Activated naive CD8-positive, alpha-beta T cell treated with anti-CD3 and anti-CD28 coated beads, Interleukin-2, amount 10 ng/mL, durations not matched to agents 7 days and 5 days (primary cell): ENCODE data around the gene CDKN2D. TPM values are rescaled to one million over a fixed set of nuclear protein-coding genes. Genes with fewer than 3 reads are reported as not detected.
"Not testable (repeated sequence)": the region's sequence is repeated elsewhere in the genome, so short reads cannot be mapped to it uniquely, and the experiment has no call there.

Experiments used
- ATAC-seq: fragments of 150-1000 bp; cut with Tn5 transposase; one replicate; pipeline ENCODE4 v1.10.0; 2021; ENCODE audit warnings: low read depth, moderate library complexity
- POLR2A ChIA-PET: fragments of 350-600 bp; sonication (Branson Sonifier 250); formaldehyde crosslinking; loops from one replicate; lab custom pipeline; 2021; ENCODE audit warnings: antibody characterized with exemption; lab: Charles Lee
- DNase-seq: peaks from one replicate; pipeline ENCODE4 v3.0.0; 2021
- H3K27ac Mint-ChIP-seq: one replicate; pipeline ENCODE4 v1.8.0; 2022; ENCODE audit warnings: mild to moderate bottlenecking, mixed read lengths
- H3K27me3 Mint-ChIP-seq: one replicate; pipeline ENCODE4 v1.8.0; 2022; ENCODE audit warnings: mild to moderate bottlenecking, moderate library complexity, mixed read lengths
- H3K36me3 Mint-ChIP-seq: one replicate; pipeline ENCODE4 v1.8.0; 2021; ENCODE audit warnings: mild to moderate bottlenecking, mixed read lengths
- H3K4me1 Mint-ChIP-seq: one replicate; pipeline ENCODE4 v1.8.0; 2021; ENCODE audit warnings: mixed read lengths
- H3K4me3 Mint-ChIP-seq: one replicate; pipeline ENCODE4 v1.8.0; 2022; ENCODE audit warnings: mild to moderate bottlenecking, moderate library complexity, mixed read lengths
- H3K9me3 Mint-ChIP-seq: one replicate; pipeline ENCODE4 v1.8.0; 2021; ENCODE audit warnings: mixed read lengths
- total RNA-seq, 2 experiments: library from RNA; stranded (reverse); gene quantifications; one replicate each; pipeline ENCODE4 v1.2.3, GENCODE V29; 2021

The CDKN2D gene
- total RNA-seq, 2 experiments from 2014 or later, result 93.0 to 95.9 TPM

DNA sequence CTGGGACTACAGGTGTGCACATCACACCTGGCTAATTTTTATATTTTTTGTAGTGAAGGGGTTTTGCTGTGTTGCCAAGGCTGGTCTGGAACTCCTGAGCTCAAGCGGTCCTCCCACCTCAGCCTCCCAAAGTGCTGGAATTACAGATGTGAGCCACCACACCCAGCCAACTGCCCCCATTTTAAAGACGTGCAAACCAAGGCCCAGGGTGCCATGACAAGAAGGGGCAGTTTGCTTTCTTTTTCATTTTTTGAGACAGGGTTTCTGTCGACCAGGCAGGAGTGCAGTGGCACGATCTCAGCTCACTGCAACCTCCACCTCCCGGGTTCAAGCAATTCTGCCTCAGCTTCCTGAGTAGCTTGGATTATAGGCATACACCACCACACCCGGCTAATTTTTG is 5.0 kb upstream of the CDKN2D start:
- POLR2A ChIA-PET, DNase-seq, ATAC-seq, H3K27ac Mint-ChIP-seq, H3K4me3 Mint-ChIP-seq, H3K36me3 Mint-ChIP-seq, H3K27me3 Mint-ChIP-seq, H3K9me3 Mint-ChIP-seq: not testable (repeated sequence)
- H3K4me1 Mint-ChIP-seq, result peaks cover 24% of the 10 kb centered on the region

- H3K4me1 Mint-ChIP-seq, result peaks cover 33% of the 10 kb centered on the region
- POLR2A ChIA-PET, result interaction anchor here (0.6 to 7.9 kb wide), 17 partner anchors 10 to 455 kb away, joined by 3 to 224 read pairs (median 4); partner anchors contain the start of genes ATG4D, QTRT1 and S1PR5
- DNase-seq, result no peak
- H3K27me3 Mint-ChIP-seq, result no peaks in the 10 kb centered on the region
- ATAC-seq, result peak; percentile 13
- H3K9me3 Mint-ChIP-seq, result no peaks in the 10 kb centered on the region
- peak overlapping the region; percentile 99 for H3K4me3 Mint-ChIP-seq
- H3K36me3 Mint-ChIP-seq, result peaks cover 24% of the 10 kb centered on the region
- peak overlapping the region; percentile 98 for H3K27ac Mint-ChIP-seq
These were observed 535 bp downstream of the CDKN2D start for GRCh38 chr19:10568062-10568825.

DNA sequence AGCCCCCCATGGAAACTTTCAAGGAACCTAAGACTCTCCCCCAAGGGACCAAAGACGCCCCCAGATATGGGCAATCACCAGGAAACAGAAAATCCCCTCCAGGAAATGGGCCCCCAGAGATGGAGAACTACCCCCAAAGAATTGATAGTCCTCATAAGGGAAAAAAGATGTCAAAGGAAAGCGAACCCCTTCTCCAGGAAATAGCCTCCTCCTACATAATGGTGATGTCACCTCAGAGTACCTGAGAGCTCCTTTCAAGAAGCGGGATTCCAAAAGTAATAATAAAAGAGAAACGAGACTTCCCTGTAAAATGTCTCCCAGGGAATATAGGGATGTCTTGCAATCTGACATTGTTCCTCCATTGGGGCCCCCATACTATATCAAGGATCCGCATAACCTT is 1.1 kb downstream of the CDKN2D start:
- no peak for ATAC-seq
- Mint-ChIP-seq H3K4me3 (peak overlapping the region; percentile 99), H3K27me3 (no peaks in the 10 kb centered on the region), H3K36me3 (peaks cover 24% of the 10 kb centered on the region), H3K4me1 (peaks cover 34% of the 10 kb centered on the region), H3K27ac (peak overlapping the region; percentile 98), H3K9me3 (no peaks in the 10 kb centered on the region)
- no peak for DNase-seq
- POLR2A ChIA-PET, result interaction anchor here (0.6 to 7.9 kb wide), 18 partner anchors 9 to 454 kb away, joined by 3 to 224 read pairs (median 4); partner anchors contain the start of genes ATG4D, QTRT1 and S1PR5

DNA sequence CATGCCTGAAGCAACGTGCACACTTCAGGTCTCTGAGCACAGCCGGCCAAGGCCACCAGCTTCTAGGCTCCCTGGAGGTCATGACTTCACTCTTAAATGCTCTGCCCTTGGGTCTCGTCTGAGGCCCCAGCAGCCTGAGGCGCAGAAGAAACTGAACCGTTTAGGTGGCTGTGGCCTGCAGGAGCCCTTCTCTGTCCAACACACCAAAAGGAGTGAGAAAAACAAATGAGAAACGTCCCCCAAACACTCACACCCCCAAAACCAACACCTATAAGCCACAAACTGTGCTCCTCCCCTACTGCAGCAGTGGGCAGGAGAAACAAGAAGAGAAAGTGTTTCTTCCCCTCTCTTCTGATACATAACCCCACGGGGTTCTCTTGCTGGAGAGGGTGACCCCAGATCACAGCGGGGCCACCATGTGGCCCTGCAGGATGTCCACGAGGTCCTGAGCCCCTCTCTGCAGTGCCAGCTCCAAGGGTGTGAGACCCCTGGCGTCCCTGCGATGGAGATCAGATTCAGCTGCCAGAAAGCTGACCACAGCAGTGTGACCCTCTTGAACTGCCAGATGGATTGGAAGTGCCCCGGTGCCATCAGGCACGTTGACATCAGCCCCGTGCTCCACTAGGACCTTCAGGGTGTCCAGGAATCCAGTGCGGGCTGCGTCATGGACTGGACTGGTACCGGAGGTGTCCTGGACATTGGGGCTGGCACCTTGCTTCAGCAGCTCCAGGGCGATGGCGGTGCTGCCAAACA is 1.9 kb downstream of the CDKN2D start:
- peak overlapping the region; percentile 99 for H3K4me3 Mint-ChIP-seq
- DNase-seq (peak; percentile 76), ATAC-seq (peak; percentile 15)
- peaks cover 24% of the 10 kb centered on the region for H3K36me3 Mint-ChIP-seq
- H3K9me3 Mint-ChIP-seq, result no peaks in the 10 kb centered on the region
- H3K27ac Mint-ChIP-seq, result peak overlapping the region; percentile 98
- POLR2A ChIA-PET, result interaction anchor here (0.6 to 7.9 kb wide), 21 partner anchors 8 to 424 kb away, joined by 3 to 224 read pairs (median 4); partner anchors contain the start of genes ATG4D, CDC37, QTRT1 and S1PR5
- peaks cover 28% of the 10 kb centered on the region for H3K4me1 Mint-ChIP-seq
- H3K27me3 Mint-ChIP-seq, result no peaks in the 10 kb centered on the region

GRCh38 chr19:10566408-10566657 is 2.4 kb downstream of the CDKN2D start:
- DNase-seq (no peak), ATAC-seq (no peak)
- POLR2A ChIA-PET, result interaction anchor here (0.6 to 7.9 kb wide), 16 partner anchors 12 to 423 kb away, joined by 3 to 224 read pairs (median 4); partner anchors contain the start of genes ATG4D, CDC37 and QTRT1
- peaks cover 24% of the 10 kb centered on the region for H3K36me3 Mint-ChIP-seq
- peaks cover 31% of the 10 kb centered on the region for H3K4me1 Mint-ChIP-seq
- no peaks in the 10 kb centered on the region for H3K27me3 Mint-ChIP-seq
- H3K4me3 Mint-ChIP-seq, result peak overlapping the region; percentile 99
- peak overlapping the region; percentile 98 for H3K27ac Mint-ChIP-seq
- no peaks in the 10 kb centered on the region for H3K9me3 Mint-ChIP-seq

- DNase-seq (peak; percentile 100), ATAC-seq (peak; percentile 32)
- peaks cover 24% of the 10 kb centered on the region for H3K36me3 Mint-ChIP-seq
- no peaks in the 10 kb centered on the region for H3K27me3 Mint-ChIP-seq
- peak within 1 kb of the TSS; percentile 98 for H3K27ac Mint-ChIP-seq
- H3K4me1 Mint-ChIP-seq, result peaks cover 33% of the 10 kb centered on the region
- POLR2A ChIA-PET, result interaction anchor here (0.6 to 7.9 kb wide), 14 partner anchors 12 to 423 kb away, joined by 3 to 224 read pairs (median 4); partner anchors contain the start of genes ATG4D, CDC37 and QTRT1
- H3K9me3 Mint-ChIP-seq, result no peaks in the 10 kb centered on the region
- peak within 1 kb of the TSS; percentile 99 for H3K4me3 Mint-ChIP-seq
These were observed 3.0 kb downstream of the CDKN2D start, which contains the start of gene KRI1 for GRCh38 chr19:10565567-10566407. Gene KRI1, minus strand, starts transcription at chr19:10566010. Its CDS starts 11 bp downstream, at chr19:10565999.

DNA sequence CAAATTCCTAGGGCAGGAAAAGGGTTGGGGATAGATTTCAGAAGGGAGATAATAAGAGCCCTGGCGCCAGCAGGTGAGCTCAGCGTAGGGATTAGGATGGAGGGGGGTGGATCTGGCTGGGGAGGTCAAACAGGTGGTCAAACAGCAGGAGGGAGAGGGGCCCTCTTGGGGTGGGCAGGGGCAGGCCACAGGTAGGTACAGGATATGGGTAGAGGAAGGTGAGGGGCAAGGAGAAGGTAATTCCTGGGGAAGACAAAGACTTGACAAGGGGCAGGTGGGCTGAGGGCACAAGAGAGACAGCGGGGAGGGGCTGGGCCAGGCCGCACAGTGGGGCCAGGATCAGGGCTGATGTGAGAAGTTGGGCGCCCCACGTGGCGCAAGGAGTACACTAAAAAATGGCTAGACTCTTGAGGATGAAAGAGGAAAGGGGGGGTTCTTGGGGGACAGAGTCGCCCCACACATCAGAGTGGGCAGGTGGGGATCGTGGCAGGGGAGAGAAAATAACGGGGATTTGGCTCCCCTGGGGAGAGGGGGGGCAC is 3.7 kb downstream of the CDKN2D start:
- peaks cover 32% of the 10 kb centered on the region for H3K4me1 Mint-ChIP-seq
- peaks cover 30% of the 10 kb centered on the region for H3K36me3 Mint-ChIP-seq
- no peaks in the 10 kb centered on the region for H3K9me3 Mint-ChIP-seq
- H3K27ac Mint-ChIP-seq, result peak overlapping the region; percentile 98
- H3K27me3 Mint-ChIP-seq, result no peaks in the 10 kb centered on the region
- POLR2A ChIA-PET, result interaction anchor here (1.3 to 7.9 kb wide), 6 partner anchors 11 to 422 kb away, joined by 3 to 224 read pairs (median 4); partner anchors contain the start of gene ATG4D
- ATAC-seq (no peak), DNase-seq (no peak)
- peak overlapping the region; percentile 99 for H3K4me3 Mint-ChIP-seq

DNA sequence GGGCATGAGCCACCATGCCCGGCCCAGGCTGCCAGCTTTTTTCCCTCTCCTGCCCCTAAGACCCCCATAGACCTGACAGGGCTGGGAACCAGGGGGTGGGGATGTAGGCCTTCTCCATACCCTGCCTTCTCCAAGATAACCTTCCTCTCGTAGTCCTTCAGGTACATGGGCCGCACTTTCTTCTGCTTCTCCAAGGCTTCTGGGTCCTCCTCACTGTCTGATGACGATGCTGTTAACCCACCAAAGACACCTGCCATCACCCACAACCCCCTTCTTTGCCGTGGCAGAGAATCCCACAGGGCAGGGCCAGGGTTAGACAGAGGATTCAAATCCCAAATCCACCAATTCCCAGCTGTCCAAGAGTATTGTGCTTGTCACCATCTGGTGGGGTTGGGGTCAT is 6.2 kb downstream of the CDKN2D start:
- DNase-seq, result no peak
- Mint-ChIP-seq H3K27ac (no peak overlapping the region), H3K9me3 (no peaks in the 10 kb centered on the region), H3K36me3 (peaks cover 34% of the 10 kb centered on the region), H3K4me3 (no peak overlapping the region), H3K27me3 (no peaks in the 10 kb centered on the region), H3K4me1 (peaks cover 27% of the 10 kb centered on the region)
- POLR2A ChIA-PET, result interaction anchor here (7.9 kb wide), 1 partner anchor 9 kb away, joined by 224 read pairs; no protein-coding TSS in a partner anchor
- ATAC-seq, result no peak

DNA sequence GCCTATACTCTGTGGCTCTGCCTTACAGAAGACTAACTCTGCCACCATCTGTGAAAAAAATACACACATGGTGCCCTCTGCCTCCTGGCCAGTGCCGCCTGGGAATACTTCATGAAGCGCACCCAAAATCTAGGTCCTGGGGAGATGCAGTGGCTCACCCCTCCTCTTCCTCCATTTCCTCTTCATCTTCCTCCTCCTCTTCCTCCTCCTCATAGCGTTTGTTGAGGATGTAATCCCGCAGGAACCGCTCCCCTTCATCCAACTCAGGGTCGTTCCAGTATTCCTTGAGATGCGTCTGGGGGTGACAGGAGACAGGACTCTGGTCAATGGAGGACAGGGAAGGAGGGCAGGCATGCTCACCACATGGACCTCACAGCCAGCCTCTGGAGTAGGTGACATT is 8.6 kb downstream of the CDKN2D start:
- peaks cover 26% of the 10 kb centered on the region for H3K36me3 Mint-ChIP-seq
- POLR2A ChIA-PET, result no interaction called here
- peaks cover 20% of the 10 kb centered on the region for H3K4me1 Mint-ChIP-seq
- H3K27ac Mint-ChIP-seq, result no peak overlapping the region
- no peaks in the 10 kb centered on the region for H3K9me3 Mint-ChIP-seq
- no peak for ATAC-seq
- no peaks in the 10 kb centered on the region for H3K27me3 Mint-ChIP-seq
- H3K4me3 Mint-ChIP-seq, result no peak overlapping the region
- DNase-seq, result no peak

- Mint-ChIP-seq H3K4me1 (peaks cover 34% of the 10 kb centered on the region), H3K27me3 (no peaks in the 10 kb centered on the region), H3K27ac (no peak overlapping the region), H3K9me3 (no peaks in the 10 kb centered on the region), H3K36me3 (peaks cover 30% of the 10 kb centered on the region), H3K4me3 (no peak overlapping the region)
- DNase-seq (no peak), ATAC-seq (no peak)
- POLR2A ChIA-PET, result interaction anchor here (7.7 kb wide), 1 partner anchor 9 kb away, joined by 224 read pairs; the partner anchor contains the start of genes CDKN2D and KRI1
These were observed 11.1 kb downstream of the CDKN2D start for GRCh38 chr19:10557603-10558197.

GRCh38 chr19:10555610-10555973 is 13.2 kb downstream of the CDKN2D start:
- peak overlapping the region; percentile 92 for H3K27ac Mint-ChIP-seq
- ATAC-seq (no peak), DNase-seq (no peak)
- no peaks in the 10 kb centered on the region for H3K27me3 Mint-ChIP-seq
- H3K4me1 Mint-ChIP-seq, result peaks cover 38% of the 10 kb centered on the region
- no peaks in the 10 kb centered on the region for H3K9me3 Mint-ChIP-seq
- no peak overlapping the region for H3K4me3 Mint-ChIP-seq
- H3K36me3 Mint-ChIP-seq, result peaks cover 43% of the 10 kb centered on the region
- POLR2A ChIA-PET, result interaction anchor here (1.0 to 7.7 kb wide), 2 partner anchors 11 to 134 kb away, joined by 3 to 224 read pairs; partner anchors contain the start of genes CDKN2D and KRI1
